T-helper 22 cell (primary cell): ENCODE measurements around the gene DSCAM.

Experiments used
- DNase-seq: peaks from one replicate; pipeline ENCODE4 v3.0.0-alpha.2; 2020; ENCODE audit warnings: low read depth

Gene DSCAM

GRCh38 chr21:39980241-39980820, 866.6 kb downstream of the DSCAM start:
- DNase-seq = no peak

GRCh38 chr21:39979321-39979720, 867.6 kb downstream of the DSCAM start:
- no peak for DNase-seq

GRCh38 chr21:39976800-39977199, 870.2 kb downstream of the DSCAM start:
- DNase-seq = no peak

GRCh38 chr21:39972976-39973770, 873.8 kb downstream of the DSCAM start:
- no peak for DNase-seq

- DNase-seq = no peak
Measured at GRCh38 chr21:39972471-39972870, 874.5 kb downstream of the DSCAM start.

GRCh38 chr21:39971956-39972355, 875.0 kb downstream of the DSCAM start:
- no peak for DNase-seq

- no peak for DNase-seq
Measured at GRCh38 chr21:39969691-39970364, 877.1 kb downstream of the DSCAM start.

- DNase-seq = no peak
Measured at GRCh38 chr21:39968010-39968409, 878.9 kb downstream of the DSCAM start.

GRCh38 chr21:39966786-39967185, 880.2 kb downstream of the DSCAM start:
- DNase-seq = no peak

GRCh38 chr21:39965026-39965425, 881.9 kb downstream of the DSCAM start:
- DNase-seq = no peak

- DNase-seq = no peak
Measured at GRCh38 chr21:39961251-39961650, 885.7 kb downstream of the DSCAM start.
